A549 treated with dexamethasone at 1 μM for 4 hours (cell line): ENCODE data around the gene ZNF121. TPM values are rescaled to one million over a fixed set of nuclear protein-coding genes. Genes with fewer than 3 reads are reported as not detected.

Source experiments
- total RNA-seq: library from RNA; stranded (reverse); fragments of 200-300 nt; extraction: Qiagen RNA extraction; gene quantifications from 5 replicates; pipeline ENCODE4 v1.2.3, GENCODE V29; 2022

ZNF121 gene
- 3.7 to 4.7 TPM (median 4.0 TPM) in 5 replicates for total RNA-seq

DNA sequence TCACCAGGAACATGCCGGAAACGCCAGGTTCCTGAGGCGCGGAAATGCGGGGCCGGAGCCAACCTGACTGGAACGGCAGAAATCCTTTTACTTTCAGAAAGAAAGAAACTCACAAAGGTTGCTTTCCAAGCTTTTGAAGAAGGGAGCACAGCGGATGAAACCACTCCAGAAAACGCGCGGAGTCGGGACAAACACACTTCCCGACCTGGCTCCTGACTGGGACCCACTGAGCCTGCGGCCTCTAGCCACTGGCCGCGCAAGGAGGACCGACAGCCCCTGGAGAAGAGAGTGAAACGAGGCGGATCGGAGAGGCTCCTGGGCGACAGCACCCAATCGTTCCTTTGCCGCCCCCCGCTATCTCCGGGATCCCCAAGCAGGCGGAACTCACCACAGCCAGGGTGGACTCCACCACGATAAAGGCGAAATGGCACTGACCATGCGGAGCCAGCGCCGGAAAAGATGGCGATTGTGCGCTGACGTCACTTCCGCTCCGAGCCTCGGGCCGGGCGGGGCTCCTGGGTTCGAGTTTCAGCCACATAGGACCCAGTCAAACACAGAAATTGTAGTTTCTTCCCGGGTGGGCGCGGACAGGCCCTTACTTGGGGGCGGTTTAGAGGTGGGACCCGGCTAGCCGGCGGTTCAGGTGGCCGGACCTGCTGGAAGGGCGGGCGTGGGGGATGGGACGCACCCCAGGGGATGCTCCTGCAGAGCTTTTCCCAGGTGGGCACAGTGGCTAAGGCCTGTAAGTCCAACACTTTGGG lies at the start of gene ZNF121:
Gene ZNF121 (minus strand): TSS at position 432 of the 761 bp plus-strand sequence. CDS start 16,407 bp downstream, outside the sequence.

DNA sequence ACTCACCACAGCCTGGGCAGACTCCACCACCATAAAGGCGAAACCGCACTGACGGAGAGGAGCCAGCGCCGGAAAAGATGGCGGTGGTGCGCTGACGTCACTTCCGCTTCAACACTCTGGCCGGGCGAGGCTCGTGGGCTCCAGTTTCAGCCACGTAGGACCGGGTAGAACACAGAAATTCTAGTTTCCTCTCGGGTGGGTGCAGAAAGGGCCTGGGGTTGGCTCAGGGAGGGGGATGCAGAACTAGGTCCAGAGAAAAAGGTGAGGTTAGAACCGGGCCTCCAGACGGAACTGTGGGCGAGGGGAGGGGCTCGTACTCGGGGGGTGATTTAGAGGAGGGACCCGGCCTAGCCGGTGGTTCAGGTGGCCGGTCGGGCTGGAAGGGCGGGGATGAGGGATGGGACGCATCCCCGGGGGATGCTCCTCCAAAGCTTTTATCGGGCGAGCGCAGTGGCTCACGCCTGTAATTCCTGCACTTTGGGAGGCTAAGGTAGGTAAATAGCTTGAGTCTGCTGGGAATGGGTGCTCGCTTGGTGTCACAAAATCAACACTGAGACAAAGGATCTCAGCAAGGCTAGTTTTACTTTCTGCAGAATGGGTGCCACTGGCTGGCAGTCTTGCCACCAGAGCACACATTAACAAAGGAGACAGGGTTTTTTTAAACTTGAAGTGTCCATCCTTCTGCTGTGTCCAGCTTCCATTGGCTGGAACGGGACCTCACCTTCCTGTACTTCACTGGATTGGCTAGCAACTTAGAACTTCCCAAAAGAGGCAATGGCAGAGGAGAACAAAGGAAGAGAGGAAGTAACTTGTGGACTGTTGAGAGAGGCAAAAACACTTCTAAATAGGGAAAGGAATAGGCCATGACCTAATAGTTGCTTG lies 37.1 kb upstream of the ZNF121 start, which contains the start of gene ZNF561:
Gene ZNF561 (minus strand): TSS at position 77 of the 882 bp plus-strand sequence. CDS start 1,776 bp downstream, outside the sequence.

DNA sequence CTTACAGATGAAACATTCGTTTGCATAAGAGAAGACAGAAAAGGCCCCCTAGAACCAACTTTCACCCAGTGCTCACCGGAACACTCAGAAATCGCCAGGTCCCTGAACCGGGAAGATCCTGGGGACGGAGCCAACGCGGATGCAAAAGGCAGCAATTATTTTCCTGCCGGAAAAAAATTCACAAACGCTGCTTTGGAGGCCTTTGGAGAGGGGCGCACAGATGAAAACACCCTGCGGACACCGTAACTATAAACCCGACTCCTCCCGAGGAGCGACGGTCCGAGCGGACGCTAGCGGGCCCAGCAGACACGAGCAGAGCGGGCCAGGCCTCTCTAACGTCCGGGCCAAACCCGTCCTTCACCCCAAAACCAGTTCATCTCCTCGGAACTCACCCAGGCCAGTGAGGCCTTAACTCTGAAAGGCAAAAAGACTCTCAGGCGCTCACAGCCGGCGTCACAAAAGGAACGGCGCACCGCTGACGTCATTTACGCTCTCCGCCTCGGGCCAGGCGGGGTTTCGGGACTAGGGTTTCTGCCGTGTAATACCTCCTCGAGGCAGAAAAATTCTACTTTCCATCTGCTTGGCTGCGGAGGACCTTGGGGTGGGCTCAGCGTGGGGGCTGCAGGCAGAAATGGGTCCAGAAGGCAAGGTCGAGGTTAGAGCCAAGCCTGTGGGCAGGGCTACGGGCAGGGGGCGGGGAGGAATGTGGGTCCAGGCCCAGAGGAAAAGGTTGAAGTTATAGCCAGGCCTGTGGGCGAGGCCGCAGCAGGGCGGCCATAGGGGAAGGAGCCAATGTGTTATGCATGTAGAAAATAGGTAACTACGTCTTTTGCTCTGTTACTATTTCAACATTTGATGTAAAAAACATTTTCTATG lies 45.9 kb downstream of the ZNF121 start, which contains the start of gene ZNF426:
Gene ZNF426 (minus strand): TSS at position 463 of the 876 bp plus-strand sequence. CDS start 2,413 bp downstream, outside the sequence.

Other genes with a start within 250 kb of the ZNF121 start
- 0.49 to 0.66 TPM (median 0.61 TPM) in 5 replicates for gene ZNF177, start 221.5 kb downstream of the ZNF121 start, total RNA-seq
- gene ZNF266, start 148.9 kb downstream of the ZNF121 start, total RNA-seq, result 3.1 to 3.8 TPM (median 3.3 TPM) in 5 replicates
- gene ZNF560, start 85.9 kb downstream of the ZNF121 start, total RNA-seq, result not detected in 5 replicates
- 0.76 to 1.5 TPM (median 1.2 TPM) in 5 replicates for gene ZNF426, start 45.9 kb downstream of the ZNF121 start, total RNA-seq
- gene ZNF561, start 36.7 kb upstream of the ZNF121 start, total RNA-seq, result 7.9 to 12.9 TPM (median 9.1 TPM) in 5 replicates
- 5.6 to 7.8 TPM (median 6.3 TPM) in 5 replicates for gene ZNF562, start 90.6 kb upstream of the ZNF121 start, total RNA-seq
- gene ZNF846, start 184.2 kb upstream of the ZNF121 start, total RNA-seq, result 0.54 to 0.91 TPM (median 0.84 TPM) in 5 replicates
- gene FBXL12, start 234.6 kb upstream of the ZNF121 start, total RNA-seq, result 12.9 to 14.1 TPM (median 13.4 TPM) in 5 replicates
- 369 to 496 TPM (median 381 TPM) in 5 replicates for gene UBL5, start 243.4 kb upstream of the ZNF121 start, total RNA-seq